ENCODE results near the gene CTSK.
"Not testable (repeated sequence)": the region's sequence is repeated elsewhere in the genome, so short reads cannot be mapped to it uniquely, and the experiment has no call there.

CTSK gene

GRCh38 chr1:150807249-150808023, 624 bp downstream of the CTSK start:
- no peak for FAIRE-seq
- no peak for DNase-seq (ENCODE audit: low spot score)

- DNase-seq (ENCODE audit: low spot score) = no peak
- no peak for FAIRE-seq
Observed at GRCh38 chr1:150805899-150806298, 2.2 kb downstream of the CTSK start.

GRCh38 chr1:150804671-150805070, 3.4 kb downstream of the CTSK start:
- DNase-seq (ENCODE audit: low spot score) (no peak), FAIRE-seq (no peak)

GRCh38 chr1:150799089-150799488, 9.0 kb downstream of the CTSK start:
- DNase-seq (ENCODE audit: low spot score) = no peak
- FAIRE-seq = no peak

GRCh38 chr1:150798525-150798924, 9.5 kb downstream of the CTSK start:
- no peak for FAIRE-seq
- no peak for DNase-seq (ENCODE audit: low spot score)

- DNase-seq (ENCODE audit: low spot score) = no peak
- FAIRE-seq = no peak
Observed at GRCh38 chr1:150796374-150796773, 11.7 kb downstream of the CTSK start.

GRCh38 chr1:150793778-150794177, 14.3 kb downstream of the CTSK start:
- DNase-seq (ENCODE audit: low spot score); FAIRE-seq: not testable (repeated sequence)

GRCh38 chr1:150793221-150793620, 14.8 kb downstream of the CTSK start:
- FAIRE-seq = no peak

GRCh38 chr1:150791585-150791984, 16.5 kb downstream of the CTSK start:
- FAIRE-seq = no peak
- DNase-seq (ENCODE audit: low spot score) = no peak

More at GRCh38 chr1:150793221-150793620, 14.8 kb downstream of the CTSK start:
- DNase-seq (ENCODE audit: low spot score) = no peak

- FAIRE-seq = no peak
- no peak for DNase-seq (ENCODE audit: low spot score)
Observed at GRCh38 chr1:150789396-150789795, 18.7 kb downstream of the CTSK start.

- DNase-seq (ENCODE audit: low spot score) (no peak), FAIRE-seq (no peak)
Observed at GRCh38 chr1:150788946-150789345, 19.1 kb downstream of the CTSK start.

GRCh38 chr1:150787455-150787854, 20.6 kb downstream of the CTSK start:
- DNase-seq (ENCODE audit: low spot score) (no peak), FAIRE-seq (no peak)

GRCh38 chr1:150780510-150780909, 27.6 kb downstream of the CTSK start:
- DNase-seq (ENCODE audit: low spot score) = no peak
- FAIRE-seq = no peak

- DNase-seq (ENCODE audit: low spot score) (no peak), FAIRE-seq (no peak)
Observed at GRCh38 chr1:150778409-150778808, 29.7 kb downstream of the CTSK start.

GRCh38 chr1:150777544-150777943, 30.5 kb downstream of the CTSK start:
- FAIRE-seq = no peak
- DNase-seq (ENCODE audit: low spot score) = no peak

- DNase-seq (ENCODE audit: low spot score); FAIRE-seq: not testable (repeated sequence)
Observed at GRCh38 chr1:150775931-150776505, 32.0 kb downstream of the CTSK start.

GRCh38 chr1:150775276-150775675, 32.8 kb downstream of the CTSK start:
- FAIRE-seq (no peak), DNase-seq (ENCODE audit: low spot score) (no peak)

GRCh38 chr1:150772326-150772725, 35.7 kb downstream of the CTSK start:
- no peak for FAIRE-seq
- no peak for DNase-seq (ENCODE audit: low spot score)

GRCh38 chr1:150767704-150768103, 40.4 kb downstream of the CTSK start:
- DNase-seq (ENCODE audit: low spot score); FAIRE-seq: not testable (repeated sequence)

- not testable (repeated sequence) for DNase-seq (ENCODE audit: low spot score); FAIRE-seq
Observed at GRCh38 chr1:150765977-150766301, 42.1 kb downstream of the CTSK start.

- DNase-seq (ENCODE audit: low spot score) = no peak
- no peak for FAIRE-seq
Observed at GRCh38 chr1:150765296-150765976, 42.6 kb downstream of the CTSK start, which contains the start of gene CTSS. Gene CTSS (minus strand): TSS chr1:150765778. CDS start chr1:150764763, 1,015 bp downstream.

- no peak for FAIRE-seq
- DNase-seq (ENCODE audit: low spot score) = peak; percentile 12
Observed at GRCh38 chr1:150764617-150765101, 43.4 kb downstream of the CTSK start.
